Measurements from ENCODE around the gene DAPK1.

DAPK1 gene

GRCh38 chr9:87464110-87464991, 33.3 kb upstream of the DAPK1 start:
- ChIA-PET CTCF (interaction anchor here (0.5 to 1.2 kb wide), 3 partner anchors 11 to 402 kb away, joined by 3 read pairs; no protein-coding TSS in a partner anchor), POLR2A (no interaction called here)
- Histone ChIP-seq H3K27ac (ENCODE audit: extremely low read depth, low read depth, low read length) (no peak overlapping the region), H3K4me1 (ENCODE audit: control insufficient read depth, insufficient read depth, low read length) (no peaks in the 10 kb centered on the region), H3K4me3 (ENCODE audit: low read depth, low read length) (no peak overlapping the region), H3K36me3 (ENCODE audit: control insufficient read depth in 2 of 2, insufficient read depth in 1 of 2, low read length in 2 of 2) (no peaks in the 10 kb centered on the region), H3K9me3 (ENCODE audit: control insufficient read depth, insufficient read depth, low read depth, low read length) (no peaks in the 10 kb centered on the region)
- TF ChIP-seq ZNF416 (tag by site-specific recombination; IDR thresholded peaks at IDR 0.05) (no peak), ZNF354C (tag by site-specific recombination; IDR thresholded peaks at IDR 0.05; ENCODE audit: borderline replicate concordance, low read depth) (no peak), ZNF18 (tag by site-specific recombination; IDR thresholded peaks at IDR 0.05) (no peak), ZNF544 (tag by site-specific recombination; IDR thresholded peaks at IDR 0.05) (no peak), SP7 (tag by site-specific recombination; IDR thresholded peaks at IDR 0.05) (peak; percentile 93)

GRCh38 chr9:87464992-87465378, 32.7 kb upstream of the DAPK1 start:
- no peak overlapping the region for H3K4me3 ChIP-seq (ENCODE audit: low read depth, low read length)
- ChIA-PET POLR2A (no interaction called here), CTCF (interaction anchor here (0.5 to 1.2 kb wide), 3 partner anchors 10 to 403 kb away, joined by 3 read pairs; no protein-coding TSS in a partner anchor)
- no peaks in the 10 kb centered on the region for H3K36me3 ChIP-seq (ENCODE audit: control insufficient read depth in 2 of 2, insufficient read depth in 1 of 2, low read length in 2 of 2)
- no peaks in the 10 kb centered on the region for H3K9me3 ChIP-seq (ENCODE audit: control insufficient read depth, insufficient read depth, low read depth, low read length)
- TF ChIP-seq ZNF521 (tag by site-specific recombination; IDR thresholded peaks at IDR 0.05): no peak
- no peak for TF ChIP-seq ZBTB8A (tag by site-specific recombination; IDR thresholded peaks at IDR 0.05)
- no peak for TF ChIP-seq ZNF311 (tag by site-specific recombination; IDR thresholded peaks at IDR 0.05; ENCODE audit: borderline replicate concordance)
- no peak for TF ChIP-seq ZNF555 (tag by site-specific recombination; conservative IDR thresholded peaks at IDR 0.05)
- TF ChIP-seq ZNF23 (tag by site-specific recombination; IDR thresholded peaks at IDR 0.05; ENCODE audit: borderline replicate concordance): no peak
- TF ChIP-seq ZBTB48 (tag by site-specific recombination; IDR thresholded peaks at IDR 0.05): no peak
- TF ChIP-seq ZNF148 (tag by site-specific recombination; IDR thresholded peaks at IDR 0.05; ENCODE audit: borderline replicate concordance): no peak
- H3K27ac ChIP-seq (ENCODE audit: extremely low read depth, low read depth, low read length): no peak overlapping the region
- H3K4me1 ChIP-seq (ENCODE audit: control insufficient read depth, insufficient read depth, low read length): no peaks in the 10 kb centered on the region

GRCh38 chr9:87465816-87466215, 31.9 kb upstream of the DAPK1 start:
- H3K9me3 ChIP-seq (ENCODE audit: control insufficient read depth, insufficient read depth, low read depth, low read length): no peaks in the 10 kb centered on the region
- POLR2A ChIA-PET: no interaction called here
- H3K4me3 ChIP-seq (ENCODE audit: low read depth, low read length): no peak overlapping the region
- H3K36me3 ChIP-seq (ENCODE audit: control insufficient read depth in 2 of 2, insufficient read depth in 1 of 2, low read length in 2 of 2): no peaks in the 10 kb centered on the region
- H3K27ac ChIP-seq (ENCODE audit: extremely low read depth, low read depth, low read length): no peak overlapping the region
- H3K4me1 ChIP-seq (ENCODE audit: control insufficient read depth, insufficient read depth, low read length): no peaks in the 10 kb centered on the region
- TF ChIP-seq ZNF423 (tag by site-specific recombination; IDR thresholded peaks at IDR 0.05) (no peak), SP2 (tag by site-specific recombination; IDR thresholded peaks at IDR 0.05) (no peak), GLIS2 (tag by site-specific recombination; IDR thresholded peaks at IDR 0.05) (no peak), ZNF280C (tag by site-specific recombination; IDR thresholded peaks at IDR 0.05) (no peak), ZNF776 (tag by site-specific recombination; IDR thresholded peaks at IDR 0.05; ENCODE audit: borderline replicate concordance) (no peak), TSHZ1 (tag by site-specific recombination; IDR thresholded peaks at IDR 0.05; ENCODE audit: borderline replicate concordance) (no peak), MEIS1 (CRISPR knock-in tag; IDR thresholded peaks at IDR 0.05; ENCODE audit: borderline replicate concordance) (no peak)
- CTCF ChIA-PET: interaction anchor here (0.6 kb wide), 1 partner anchor 91 kb away, joined by 3 read pairs; no protein-coding TSS in a partner anchor
